Cerebellar nuclear complex (tissue), 1 donor: ENCODE results near the gene PHACTR1.
"Not testable (repeated sequence)": the region's sequence is repeated elsewhere in the genome, so short reads cannot be mapped to it uniquely, and the experiment has no call there.

Experiments
- DNase-seq, 2 experiments: peaks; one replicate each; lab custom pipeline; 2025; lab: John Stamatoyannopoulos, UW

The PHACTR1 gene

DNA sequence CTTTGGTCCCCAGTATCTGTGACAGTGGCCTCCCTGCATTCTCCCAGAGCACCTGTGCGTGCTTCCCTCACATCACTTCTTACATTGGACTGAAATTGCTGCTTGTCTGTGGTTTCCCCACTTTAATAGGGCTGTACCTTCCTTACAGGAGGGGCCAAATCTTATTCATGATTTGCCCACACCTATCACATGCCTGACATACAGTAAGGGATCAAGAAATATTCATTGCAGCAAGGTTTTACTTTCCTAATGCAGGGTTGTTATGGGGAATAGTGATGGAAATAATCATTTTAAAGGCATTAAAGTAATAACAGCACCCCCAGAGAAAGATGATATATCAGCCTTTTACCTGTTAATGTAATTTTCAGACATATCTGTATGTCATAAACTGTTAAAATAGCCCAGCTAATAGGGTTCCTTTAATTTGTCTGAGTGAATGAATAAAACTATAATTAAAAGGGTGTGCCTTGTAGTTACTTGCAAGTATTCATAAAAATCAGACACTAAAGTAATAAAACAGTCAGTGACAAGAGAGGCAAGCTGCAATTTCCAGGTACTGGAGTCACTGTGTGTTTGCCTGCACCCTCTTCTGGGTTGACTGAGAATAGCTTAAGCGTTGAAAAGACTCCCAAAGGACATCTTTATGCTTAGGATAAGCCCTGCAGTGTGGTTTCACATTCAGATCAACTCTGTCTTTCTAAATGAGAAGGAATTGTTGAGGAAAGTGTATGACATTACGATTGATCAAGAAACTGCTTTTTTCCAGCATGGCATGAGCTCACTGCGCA is 182.7 kb downstream of the PHACTR1 start:
- DNase-seq: no peak

DNA sequence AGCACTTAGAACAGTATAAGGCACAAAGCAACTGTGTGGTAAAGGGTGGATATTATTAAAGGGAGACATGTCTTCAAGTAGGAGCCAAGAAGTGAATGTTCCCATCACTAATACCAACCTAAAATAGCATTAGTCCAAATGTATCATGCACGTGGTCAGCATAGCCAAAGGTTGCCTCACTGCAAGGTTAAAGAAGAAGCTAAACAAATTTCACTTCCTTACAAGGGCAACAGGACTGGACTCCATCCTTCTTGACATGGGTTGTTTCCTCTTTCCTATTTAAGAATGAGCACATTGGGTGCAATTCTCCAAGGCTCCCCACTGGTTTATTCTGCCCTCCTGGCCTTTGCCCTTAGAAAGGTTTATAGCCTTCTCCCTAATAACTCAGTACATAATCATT is 186.7 kb downstream of the PHACTR1 start:
- DNase-seq: no peak

DNA sequence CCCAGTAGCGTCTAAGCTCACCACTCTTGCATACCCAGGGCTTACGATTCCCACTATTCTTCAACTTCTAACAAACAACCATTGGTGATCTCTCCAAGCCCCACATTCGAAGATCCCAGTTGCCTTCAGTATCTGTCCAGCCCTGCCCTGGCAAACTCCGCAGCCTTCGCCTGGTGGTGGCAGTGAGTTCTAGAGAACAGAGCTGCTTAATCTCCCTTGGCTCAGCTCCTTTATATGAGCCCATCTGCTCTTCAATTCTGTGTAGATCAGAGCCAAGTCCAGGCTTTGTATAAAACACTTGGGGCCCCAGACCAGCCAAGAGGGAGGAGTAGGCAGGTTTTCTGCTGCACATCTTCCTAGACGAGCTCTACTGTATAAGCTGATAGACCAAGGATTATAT is 193.3 kb downstream of the PHACTR1 start:
- DNase-seq: peak; percentile 53 to 86

DNA sequence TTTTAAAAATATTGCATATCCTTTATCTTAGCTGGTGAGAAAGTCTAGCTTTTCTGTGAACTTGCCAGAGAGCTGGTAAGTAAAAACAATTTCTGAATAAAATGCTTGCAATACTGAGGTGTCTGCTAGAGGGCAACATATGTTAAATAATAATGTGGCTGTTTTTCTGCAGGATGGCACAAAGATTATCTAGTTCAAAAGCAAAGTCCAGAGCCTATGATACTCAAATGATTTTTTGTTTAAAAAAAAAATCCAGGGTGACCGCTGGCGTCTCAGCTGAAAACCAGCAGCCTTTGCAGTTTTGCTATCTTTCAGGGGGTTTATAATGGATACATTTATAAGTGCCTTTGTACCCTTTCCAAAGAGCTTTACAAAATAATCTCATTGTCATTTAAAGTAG is 194.9 kb downstream of the PHACTR1 start:
- DNase-seq: peak in 1 of 2 experiments; percentile 25

- DNase-seq: no peak
Measured at GRCh38 chr6:12913201-12913600, 196.6 kb downstream of the PHACTR1 start.

DNA sequence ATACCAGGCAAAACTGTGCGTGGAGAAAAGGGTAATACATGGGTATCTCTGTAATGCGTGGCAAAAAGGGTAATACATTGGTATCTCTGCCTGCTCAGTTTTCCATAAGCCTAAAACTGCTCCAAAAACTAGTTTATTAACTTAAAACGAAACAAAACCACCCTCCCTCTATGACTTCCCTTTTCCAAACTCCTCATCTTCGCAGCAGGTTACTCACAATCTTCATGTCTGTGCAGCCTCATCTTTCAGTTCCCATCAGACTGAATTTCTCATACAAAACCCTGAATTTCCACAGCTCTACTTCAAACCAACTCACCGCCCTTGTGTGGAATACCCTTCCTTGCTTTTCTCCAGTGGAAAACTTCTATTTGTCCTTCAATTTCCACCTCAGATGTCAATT is 199.4 kb downstream of the PHACTR1 start:
- no peak for DNase-seq

- no peak for DNase-seq
Measured at GRCh38 chr6:12916420-12917136, 200.0 kb downstream of the PHACTR1 start.

- DNase-seq: no peak
Measured at GRCh38 chr6:12921467-12921866, 204.9 kb downstream of the PHACTR1 start.

GRCh38 chr6:12923644-12924235 is 207.2 kb downstream of the PHACTR1 start:
- DNase-seq: no peak

DNA sequence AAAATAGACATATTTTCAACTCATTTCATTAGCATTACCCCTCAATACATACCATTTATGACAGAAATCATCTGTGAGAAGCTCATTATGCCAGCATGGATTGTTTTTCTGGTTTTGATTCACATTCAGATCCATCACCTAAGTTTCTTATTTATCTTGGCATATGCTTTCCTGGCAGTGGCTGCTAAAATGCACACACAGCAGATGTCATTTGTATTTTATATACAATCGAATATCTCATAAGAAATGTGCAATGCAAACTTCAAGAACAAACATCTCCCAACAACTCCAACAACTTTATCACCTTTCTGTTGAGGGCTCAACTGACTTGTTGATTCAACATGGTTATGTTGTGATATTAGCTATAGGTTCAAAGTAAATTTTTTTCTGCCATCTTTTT is 208.3 kb downstream of the PHACTR1 start:
- no peak for DNase-seq

DNA sequence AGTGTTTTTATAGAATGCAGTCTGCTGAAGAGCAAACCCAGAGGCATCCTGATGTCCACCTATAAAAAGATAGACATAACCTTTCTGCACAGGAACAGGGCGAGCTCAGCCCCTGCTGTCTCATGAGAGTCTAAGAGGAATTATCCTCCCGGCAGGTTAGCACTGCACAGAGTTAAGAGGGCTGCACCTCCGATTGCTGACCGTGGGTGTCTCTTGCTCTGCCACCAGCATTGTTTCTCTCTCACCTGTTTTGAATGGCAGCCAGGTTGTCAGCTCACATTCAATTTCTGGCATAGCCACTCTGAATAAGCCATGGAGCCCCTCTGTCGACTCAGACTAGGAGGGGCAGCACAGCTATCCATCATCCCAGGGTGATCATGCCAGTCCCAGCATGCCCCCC is 211.2 kb downstream of the PHACTR1 start:
- DNase-seq: no peak

GRCh38 chr6:12929678-12930077 is 213.1 kb downstream of the PHACTR1 start:
- no peak for DNase-seq

DNA sequence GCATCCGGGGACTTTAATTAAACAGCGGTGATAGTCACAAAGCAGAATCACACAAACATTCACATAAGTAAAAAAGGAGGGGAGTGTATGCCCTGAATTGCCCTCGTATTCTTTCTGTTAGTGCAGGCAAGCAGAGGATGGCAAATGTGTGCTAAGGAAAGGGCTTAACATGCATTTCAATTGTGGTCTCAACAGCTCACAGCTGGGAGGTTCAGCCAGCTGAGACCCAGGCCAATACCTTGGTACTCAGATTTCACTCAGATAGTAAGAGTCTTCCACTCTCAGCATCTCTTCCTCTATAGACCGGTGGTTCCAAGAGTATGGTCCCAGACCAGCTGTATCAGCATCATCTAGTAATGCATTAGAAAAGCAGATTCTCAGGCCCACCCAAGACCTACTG is 215.1 kb downstream of the PHACTR1 start:
- no peak for DNase-seq

DNA sequence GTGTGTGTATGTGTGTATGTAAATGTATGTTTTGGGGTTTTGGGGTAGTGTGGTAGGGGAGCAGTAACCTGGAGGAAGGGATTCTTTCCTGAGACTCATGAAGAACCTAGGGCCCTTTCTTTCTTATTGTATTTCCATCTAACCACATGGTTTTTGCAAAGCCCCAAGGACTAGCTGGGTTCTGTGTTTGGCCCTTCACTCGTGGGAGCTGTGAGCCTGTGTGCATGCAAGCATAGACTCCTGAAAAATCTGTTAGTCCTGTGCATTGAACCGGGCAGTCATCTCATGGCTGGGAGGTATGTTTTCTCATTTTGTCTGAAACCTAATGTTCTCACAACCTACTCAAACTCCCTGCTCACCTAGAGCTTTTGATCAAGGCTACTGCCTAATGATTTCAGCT is 219.1 kb downstream of the PHACTR1 start:
- no peak for DNase-seq

DNA sequence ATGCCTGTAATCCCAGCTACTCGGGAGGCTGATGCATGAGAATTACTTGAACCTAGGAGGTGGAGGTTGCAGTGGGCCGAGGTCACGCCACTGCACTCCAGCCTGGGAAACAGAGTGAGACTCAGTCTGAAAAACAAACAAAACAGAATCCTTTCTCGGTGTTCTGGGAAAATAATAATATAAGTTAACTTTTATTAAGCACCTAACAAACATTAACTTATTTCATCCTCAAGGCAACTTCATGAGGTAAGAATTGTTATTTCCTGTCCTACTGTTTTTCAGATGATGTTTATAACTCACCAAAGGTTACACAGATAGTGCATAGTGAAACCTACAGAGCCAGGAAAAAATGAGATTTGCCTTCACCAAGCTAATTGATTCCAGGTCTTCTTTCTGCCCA is 221.4 kb downstream of the PHACTR1 start:
- no peak for DNase-seq

DNA sequence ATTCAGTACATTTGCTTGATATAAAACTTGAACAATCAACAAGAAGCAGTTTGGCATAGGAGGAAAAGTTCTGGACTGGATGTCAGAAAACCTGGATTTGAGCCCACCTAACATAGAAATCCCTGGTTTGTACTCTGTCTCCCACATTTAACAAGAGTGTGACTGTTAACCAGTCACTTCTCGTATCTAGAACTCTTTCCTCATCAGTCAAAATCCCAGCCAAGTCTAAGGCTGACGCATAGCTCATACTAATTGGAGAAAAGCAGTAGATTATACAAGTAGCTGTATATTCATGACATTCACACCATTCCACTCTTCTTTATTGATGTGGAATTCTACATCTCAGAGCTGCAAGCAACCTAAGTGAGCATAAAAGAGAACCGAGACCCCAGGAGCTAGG is 222.7 kb downstream of the PHACTR1 start:
- DNase-seq: no peak

- no peak for DNase-seq
Measured at GRCh38 chr6:12941422-12941821, 224.9 kb downstream of the PHACTR1 start.

DNA sequence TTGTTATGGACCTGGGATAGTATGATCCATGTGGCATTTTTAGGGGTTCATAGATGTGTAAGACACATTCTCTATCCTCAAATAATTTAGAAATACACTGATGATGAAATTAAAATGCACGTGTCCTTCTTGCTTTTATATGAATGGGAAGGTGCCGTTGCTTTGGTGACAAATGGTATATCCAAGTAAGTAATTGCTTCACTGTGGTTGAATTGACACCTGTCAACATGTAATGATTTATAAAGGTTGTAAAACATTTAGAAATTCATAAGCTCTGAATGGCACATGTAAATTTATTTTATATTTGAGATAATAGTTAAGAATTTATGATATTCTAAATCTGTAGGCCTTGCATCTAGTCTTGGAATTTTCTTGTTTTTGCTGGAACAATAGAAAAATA is 227.0 kb downstream of the PHACTR1 start:
- no peak for DNase-seq

DNA sequence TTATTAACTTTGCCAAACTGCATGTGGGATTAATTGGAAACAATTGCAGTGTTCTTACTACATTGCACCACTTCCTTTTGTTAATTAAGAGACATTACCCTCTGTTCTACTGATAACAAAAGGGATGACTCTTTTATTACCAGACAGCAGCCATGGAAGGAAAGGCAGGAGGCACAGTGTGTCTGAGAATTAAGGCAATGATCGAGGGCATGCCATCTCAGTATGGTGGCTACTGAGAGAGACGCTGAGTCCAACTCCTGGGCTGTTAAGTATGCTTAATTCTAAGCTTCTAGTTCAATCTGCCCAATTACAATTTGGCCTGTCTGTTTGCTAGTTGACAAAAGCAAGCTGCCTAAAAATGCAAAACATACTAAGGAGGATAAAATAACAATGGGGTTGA is 227.4 kb downstream of the PHACTR1 start:
- DNase-seq: no peak

DNA sequence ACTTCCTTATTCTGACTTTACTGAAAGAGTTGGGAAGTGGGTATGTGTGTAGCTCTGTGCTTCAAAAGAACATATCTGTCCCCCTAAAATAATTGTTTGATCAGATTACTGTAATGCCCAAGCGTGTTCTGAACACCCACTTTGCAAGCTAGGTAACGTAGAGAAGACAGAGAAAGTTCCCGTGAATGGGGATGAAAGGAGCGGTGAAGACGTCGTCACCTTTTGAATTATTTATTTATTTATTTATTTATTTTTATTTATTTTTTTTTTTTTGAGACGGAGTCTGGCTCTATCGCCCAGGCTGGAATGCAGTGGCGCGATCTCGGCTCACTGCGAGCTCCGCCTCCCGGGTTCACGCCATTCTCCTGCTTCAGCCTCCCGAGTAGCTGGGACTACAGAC is 228.0 kb downstream of the PHACTR1 start:
- not testable (repeated sequence) for DNase-seq

DNA sequence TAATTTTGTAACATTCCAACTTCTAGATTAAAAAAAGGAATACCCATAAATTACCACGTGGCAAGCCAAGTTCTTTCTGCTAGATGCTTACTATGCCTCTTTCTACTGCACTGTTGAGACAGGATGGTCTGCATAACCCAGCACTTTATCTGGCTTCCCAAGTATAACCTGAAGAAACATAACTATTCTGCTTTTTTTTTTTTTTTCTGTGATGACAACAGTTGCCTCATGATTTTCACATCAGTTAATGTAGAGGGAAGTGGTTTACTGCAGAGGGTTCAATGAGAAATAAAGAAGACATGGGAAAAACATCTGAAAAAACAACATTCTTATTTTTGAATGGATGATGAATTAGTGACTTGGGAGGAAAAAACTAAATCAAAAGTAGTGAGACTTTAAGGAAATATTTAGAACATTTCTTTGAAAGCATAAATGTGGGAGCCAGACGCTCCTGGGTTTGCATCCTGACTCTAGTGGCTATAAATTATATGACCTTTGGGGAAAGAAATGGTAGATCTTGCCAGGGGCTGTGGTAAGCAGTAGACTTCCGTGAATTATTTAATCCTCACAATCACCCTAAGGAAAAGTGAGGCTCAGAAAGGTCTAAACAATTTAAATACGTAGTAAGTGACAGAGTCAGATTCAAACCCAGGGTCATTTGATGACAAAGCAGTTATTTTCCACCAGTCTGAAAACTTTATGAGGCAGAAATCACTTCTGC is 230.7 kb downstream of the PHACTR1 start:
- DNase-seq: no peak

DNA sequence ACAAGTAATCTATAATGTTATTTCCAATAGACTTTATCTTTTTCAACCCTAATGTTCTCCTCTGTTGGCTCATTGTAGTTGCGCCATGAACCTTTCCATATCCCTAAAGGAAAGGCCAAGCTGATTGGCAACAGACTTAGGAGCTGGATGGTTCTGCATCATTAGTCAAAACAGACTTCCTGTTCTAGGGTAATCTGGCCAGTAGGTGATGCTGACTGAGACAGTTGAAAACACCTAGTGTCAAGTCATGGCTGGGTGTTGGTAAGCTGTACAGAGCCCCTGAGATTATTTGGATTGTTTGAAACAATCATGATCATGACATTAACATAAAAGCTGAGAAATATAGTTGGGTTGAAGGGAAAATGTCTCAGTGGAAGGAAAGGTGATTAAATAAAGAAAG is 231.4 kb downstream of the PHACTR1 start:
- DNase-seq: no peak

DNA sequence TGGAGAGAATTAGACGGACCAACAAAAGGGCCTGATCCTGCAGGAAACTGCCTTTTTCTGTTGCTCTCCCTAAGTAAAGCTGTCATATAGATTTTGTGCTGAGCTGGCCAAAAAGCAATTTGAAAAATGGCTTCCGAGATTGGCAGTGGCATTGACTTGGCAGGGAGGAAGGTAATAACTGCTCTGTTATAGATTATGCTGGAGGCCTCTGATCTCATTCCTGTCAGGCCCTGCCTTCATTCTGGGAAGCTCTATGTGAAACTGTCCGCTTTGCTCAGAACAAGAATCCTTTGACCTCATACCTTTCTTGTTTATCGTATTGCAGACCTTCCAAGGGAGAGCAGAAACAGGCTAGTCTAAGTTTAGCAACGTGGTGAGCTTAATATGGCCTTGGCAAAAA is 234.4 kb downstream of the PHACTR1 start:
- no peak for DNase-seq
